Cerebellar cortex (tissue), 1 donor: ENCODE data around the gene SGCD.

Source experiments
- DNase-seq: peaks from one replicate; pipeline ENCODE4 v3.0.0-alpha.2; 2015; ENCODE audit warnings: low spot score

The SGCD gene

DNA sequence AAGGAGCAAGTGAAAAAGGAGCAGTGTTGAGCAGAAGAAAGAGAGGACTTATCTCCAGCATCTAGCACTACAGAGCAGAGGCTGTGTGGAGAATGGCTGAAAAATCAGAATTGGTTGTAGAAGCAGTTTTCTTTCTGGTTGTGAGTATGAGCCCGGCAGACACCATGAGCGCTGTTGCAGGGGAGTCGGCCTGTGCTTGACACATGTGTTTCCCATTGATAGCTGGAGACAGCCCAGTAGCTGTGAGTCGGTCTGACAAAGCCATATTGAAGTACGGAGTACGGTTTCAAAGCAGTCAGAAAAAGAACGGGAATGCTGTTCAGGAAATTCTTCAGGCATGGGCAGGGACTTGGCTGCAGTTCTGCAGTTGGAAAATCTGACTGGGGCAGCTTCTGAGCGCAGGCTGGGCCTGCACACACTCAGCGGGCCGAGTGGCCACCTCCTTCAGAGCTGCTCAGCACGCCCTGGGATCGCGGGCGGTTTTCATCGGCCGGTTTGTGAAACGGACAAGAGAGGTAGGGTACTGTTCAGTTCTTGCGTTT, at the start of gene SGCD:
Gene SGCD (plus strand): TSS at position 447 of the 542 bp plus-strand sequence.
- peak; percentile 9 for DNase-seq

DNA sequence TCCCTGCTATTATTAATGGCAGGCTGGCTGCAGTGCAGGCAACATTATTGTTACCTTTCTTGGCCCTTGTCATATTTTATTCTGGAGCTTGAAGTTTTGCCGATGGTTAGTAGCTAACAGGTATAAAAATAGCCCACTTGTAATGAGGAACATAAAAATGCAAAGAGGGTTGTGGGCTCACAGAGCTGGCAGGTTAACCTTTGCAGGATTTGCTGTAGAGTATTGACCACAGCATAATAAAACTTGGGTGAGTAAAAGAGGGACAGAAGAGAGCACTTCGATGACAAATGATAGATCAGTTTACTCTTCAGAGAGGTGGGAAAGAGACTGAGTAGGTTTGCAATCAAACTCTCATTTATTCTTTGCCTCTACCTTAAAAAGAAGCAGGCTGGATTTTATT, 49.7 kb upstream of the SGCD start:
- DNase-seq: no peak

- no peak for DNase-seq
Measured at GRCh38 chr5:156295431-156295830, 31.5 kb upstream of the SGCD start.

DNA sequence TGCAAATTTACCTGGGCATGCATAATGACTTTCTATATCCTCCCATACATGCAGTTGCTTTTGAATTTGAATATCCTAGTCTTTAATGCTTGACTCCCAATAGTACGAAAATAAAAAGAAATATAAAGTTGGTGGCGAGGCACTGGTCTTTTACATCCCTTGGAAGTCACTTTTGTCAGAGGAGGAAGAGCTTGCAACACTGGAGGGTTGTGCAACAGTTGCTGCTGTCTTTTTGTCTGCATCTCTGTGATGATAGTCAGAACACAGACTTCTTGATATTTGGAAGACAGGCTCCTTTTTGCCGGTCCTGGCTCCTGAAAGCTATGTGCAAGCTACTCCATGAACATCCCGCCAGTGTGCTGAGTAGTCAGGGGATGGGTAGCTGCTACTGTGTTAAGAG, 16.8 kb upstream of the SGCD start:
- DNase-seq: no peak

- no peak for DNase-seq
Measured at GRCh38 chr5:156312897-156313694, 13.9 kb upstream of the SGCD start.

GRCh38 chr5:156314416-156314815, 12.5 kb upstream of the SGCD start:
- no peak for DNase-seq

DNA sequence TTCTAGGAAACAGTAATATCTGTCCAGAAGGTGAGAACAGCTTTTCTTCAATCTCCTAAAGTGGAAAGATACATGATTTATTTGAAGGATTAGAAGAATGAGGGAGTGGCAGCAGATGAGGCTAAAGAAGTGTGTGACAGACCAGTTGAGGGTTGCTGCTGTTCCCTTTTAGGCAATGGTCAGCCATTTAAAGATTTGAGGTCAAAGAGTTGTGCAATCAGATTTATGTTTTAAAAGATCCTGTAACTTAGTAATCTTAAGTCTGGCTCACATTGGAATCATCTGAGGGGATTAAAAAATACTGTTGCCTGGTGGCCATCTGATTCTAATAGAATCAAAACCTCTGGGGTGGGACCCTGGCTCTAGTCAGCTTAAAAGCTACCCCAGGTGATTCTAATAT, 4.3 kb upstream of the SGCD start:
- no peak for DNase-seq

DNA sequence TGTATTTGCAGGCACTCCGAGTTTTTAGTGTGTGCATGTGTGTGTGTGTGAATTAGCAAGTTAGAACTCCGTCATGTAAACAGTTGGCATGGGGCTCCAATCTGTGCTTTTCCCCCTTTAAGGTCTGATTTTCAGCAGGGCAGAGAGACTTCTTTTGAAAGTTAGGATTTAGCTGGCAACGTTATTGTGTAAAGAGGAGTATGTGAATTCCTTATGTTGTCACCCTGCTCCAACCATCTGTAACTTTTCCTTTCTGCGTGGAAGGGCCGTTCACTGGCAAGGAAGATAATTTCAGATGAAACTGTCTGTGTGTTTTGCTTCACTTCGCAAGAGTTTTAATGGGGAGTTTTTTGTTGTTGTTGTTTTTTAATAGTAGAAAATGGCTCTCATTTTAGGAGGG, 332 bp downstream of the SGCD start:
- no peak for DNase-seq

GRCh38 chr5:156328161-156328560, 1.2 kb downstream of the SGCD start:
- DNase-seq: no peak

DNA sequence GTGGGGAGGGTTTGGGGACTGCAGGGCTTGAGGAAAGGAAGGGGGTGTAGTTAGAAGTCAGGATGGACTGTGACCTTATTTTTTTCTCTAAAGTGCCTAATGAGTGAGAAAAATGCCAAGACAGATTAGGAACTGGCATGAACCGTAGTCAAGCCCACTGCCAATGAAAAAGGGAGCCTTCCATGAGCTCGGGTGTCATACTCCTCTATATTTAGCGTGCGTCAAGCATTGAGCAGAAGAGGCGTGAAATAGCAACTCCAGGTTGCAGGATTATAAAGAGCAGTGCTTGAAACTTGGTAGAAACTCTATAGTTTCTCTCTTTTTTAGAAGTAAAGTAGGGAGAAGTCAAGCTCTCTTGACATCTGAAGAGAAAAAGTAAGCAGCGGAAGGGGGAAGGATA, 1.8 kb downstream of the SGCD start:
- no peak for DNase-seq

DNA sequence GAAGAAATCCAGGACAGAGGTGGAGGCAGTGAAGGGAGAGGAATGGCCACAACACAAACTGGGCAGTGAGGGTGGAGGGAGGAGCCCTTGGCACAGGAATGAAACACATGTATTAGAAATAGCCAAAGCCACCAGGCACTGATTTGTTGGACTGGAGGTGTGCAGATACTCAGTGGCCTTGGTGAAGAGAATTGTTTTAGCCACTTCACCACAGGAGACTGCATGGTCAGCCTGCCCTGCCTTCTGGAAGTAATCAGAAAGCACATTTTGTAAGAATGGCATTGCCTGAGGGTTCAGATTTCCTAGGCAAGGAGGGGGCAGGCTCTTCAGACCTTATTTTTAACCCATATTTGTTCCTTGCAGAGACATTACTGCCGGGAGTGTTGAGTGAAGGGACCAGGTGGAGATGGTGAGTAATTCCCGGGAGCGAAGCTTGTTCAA, 2.2 kb downstream of the SGCD start:
- no peak for DNase-seq

GRCh38 chr5:156330141-156330870, 3.3 kb downstream of the SGCD start:
- no peak for DNase-seq

DNA sequence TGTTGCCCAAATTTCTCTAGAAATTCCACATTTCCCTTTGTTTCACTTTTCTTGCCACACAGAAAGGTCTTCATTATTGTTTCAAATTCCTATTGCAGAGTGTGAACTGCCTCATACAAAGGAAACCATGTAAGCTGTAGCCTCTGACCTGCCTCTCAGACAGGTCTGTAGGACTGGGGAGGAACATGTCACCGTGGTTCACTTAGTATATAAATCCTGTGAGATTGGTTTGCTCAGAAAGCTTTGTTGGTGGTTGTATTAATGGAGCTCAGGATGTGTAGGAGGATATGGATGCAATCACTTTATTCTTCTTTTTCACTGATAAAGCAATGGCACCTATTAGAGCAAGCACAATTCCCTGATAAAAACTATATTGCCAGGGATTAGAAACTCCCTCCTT, 4.2 kb downstream of the SGCD start:
- no peak for DNase-seq

- DNase-seq: no peak
Measured at GRCh38 chr5:156331845-156332244, 4.9 kb downstream of the SGCD start.

GRCh38 chr5:156332245-156332644, 5.3 kb downstream of the SGCD start:
- no peak for DNase-seq

DNA sequence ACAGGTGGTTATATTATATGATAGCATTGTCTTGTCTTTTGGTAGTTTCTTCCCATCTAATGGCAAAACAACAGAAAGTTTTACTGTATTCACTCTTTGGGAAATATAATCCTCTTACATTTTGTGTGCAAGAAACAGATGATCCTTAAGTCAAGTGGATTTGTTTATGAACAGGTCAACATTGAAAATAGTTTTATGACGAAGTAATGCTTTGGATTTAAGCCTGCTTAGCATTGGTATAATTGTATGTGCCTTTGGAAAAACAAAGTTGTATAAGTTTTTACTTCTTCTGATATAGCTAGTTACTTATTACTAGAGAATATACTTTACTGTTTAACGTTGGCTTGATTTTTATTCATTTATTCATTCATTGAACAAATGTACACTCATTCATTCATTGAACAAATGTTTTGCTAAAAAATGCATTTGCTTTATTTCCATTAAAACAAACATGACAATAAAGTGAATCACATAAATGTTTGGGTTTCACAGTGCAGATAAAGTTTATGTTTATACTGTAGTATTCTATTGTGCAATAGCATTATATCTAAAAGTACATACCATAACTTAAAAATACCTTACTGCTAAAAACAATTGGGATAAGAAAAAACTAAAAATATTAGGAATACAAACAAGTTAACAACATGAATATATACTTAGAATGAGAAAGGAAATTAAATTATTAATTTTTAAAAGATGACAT, 12.3 kb downstream of the SGCD start:
- DNase-seq: no peak

DNA sequence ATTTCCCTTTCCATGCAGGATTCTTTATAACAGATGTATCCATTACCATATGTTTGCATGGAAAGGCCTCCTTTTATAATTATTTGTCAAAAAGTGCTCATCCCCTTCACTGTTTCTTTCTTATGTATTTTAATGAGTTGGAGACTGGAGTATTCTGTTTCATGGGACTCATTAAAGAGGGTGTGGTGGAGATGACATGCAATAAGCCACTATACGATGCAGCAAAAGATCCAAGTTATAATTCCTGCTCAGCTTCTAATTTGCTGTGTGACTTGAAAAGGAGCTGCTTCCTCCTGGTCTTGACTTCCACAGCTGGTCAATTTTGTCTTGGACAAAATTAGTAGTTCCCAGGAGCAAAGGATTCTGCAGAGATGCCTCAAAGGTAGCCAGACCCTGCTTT, 13.9 kb downstream of the SGCD start:
- no peak for DNase-seq

- DNase-seq: no peak
Measured at GRCh38 chr5:156350256-156350655, 23.3 kb downstream of the SGCD start.

DNA sequence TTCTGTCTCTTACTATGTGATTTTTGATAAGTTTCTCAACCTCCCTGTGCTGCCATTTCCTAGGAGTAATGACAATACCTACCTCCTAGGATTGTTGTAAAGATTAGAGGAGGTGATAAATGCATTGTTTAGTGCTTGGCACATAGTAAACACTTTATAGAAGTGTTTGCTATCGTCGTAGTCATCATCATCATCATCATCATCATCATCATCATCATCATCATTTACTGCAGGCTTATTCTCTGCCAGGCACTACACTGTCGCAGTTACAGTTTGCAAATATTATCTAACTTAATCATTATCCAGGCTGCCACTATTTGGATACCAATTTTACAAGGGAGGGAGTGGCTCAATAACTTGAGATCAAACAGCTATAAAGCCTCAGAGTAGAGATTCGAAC, 24.5 kb downstream of the SGCD start:
- no peak for DNase-seq

DNA sequence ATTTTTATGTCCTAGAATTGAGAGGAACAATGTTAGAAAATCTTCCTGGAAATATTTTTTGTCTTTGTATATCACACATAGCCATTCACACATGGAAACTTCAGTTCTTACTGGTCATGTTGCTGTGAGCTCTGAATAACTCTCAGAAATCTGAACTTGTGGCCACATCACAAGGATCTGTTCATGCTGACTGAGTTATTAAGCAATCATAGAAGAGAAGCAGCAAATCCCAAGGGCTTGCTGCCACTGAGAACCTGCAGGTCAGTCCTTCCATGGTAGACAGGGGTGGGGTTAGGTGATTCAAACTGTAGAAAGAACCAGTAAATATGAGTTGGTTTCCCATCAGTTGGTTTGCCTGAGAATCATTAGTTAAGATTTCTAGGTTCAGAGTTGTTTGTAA, 27.6 kb downstream of the SGCD start:
- no peak for DNase-seq

GRCh38 chr5:156356238-156356637, 29.3 kb downstream of the SGCD start:
- no peak for DNase-seq

DNA sequence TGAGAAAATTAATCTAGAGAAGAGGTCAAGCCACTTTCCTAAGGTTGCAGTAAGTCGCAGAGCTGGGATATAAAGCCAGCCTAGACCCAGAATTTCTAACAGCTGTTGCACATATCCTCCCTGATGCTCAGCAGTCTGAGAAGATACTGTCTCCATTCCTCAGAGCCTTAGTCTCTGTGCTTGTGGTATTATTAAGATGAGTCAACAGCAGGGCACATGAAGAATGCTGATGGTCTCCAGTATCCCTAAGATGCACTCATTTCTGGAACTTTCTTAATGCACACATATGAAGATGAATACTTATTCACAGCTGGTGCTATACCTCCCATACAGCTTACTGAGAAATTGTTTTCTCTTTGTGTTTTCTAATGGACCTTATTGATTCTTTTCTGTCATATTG, 32.5 kb downstream of the SGCD start:
- DNase-seq: no peak
